Measurements from ENCODE around the gene KAT5.
A peak's percentile ranks its signal among the peaks of the same experiment; 100 is the strongest.
"Not testable (repeated sequence)": the region's sequence is repeated elsewhere in the genome, so short reads cannot be mapped to it uniquely, and the experiment has no call there.

Gene KAT5

DNA sequence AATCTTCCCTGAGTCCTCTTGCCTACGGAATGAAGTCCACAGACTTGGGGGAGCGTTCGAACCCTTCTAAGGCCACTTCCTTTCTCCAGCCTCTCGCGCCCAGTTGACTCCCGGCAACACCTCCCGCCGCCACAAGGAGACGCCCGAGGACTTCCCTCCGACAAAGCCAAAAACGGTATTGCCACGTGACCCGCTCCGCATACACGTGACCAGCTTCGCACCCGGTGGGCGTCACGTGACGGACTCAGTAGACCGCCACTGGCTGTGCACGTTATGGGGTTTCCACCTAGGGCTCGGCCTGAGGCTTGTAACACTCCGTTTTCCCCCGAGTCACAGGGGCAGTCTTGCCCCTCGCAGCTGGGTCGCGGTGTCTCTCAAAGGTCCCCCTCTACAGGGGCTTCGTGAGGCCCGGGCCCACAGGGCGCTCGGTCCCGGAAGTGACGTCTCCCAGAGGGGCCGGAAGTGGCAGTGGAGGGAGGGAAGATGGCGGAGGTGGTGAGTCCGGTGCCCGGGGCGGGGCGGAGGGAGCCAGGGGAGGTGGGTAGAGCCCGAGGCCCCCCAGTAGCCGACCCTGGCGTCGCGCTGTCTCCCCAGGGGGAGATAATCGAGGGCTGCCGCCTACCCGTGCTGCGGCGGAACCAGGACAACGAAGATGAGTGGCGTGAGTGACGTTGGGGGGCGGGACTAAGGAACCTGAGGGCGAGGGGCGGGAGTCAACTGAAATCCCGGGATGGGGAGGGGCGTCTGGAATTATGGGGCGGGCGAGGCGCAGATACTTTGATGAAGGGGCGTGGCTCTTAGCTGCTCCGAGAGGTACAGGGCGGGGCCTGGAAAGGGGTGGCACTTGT lies at the start of gene KAT5:
Gene KAT5 (plus strand): TSS at position 468 of the 848 bp plus-strand sequence. CDS start 16 bp downstream, at position 484.
- peaks cover 32% of the 10 kb centered on the region for H3K4me1 Mint-ChIP-seq (ENCODE audit: low read depth)
- H3K9me3 Mint-ChIP-seq: no peaks in the 10 kb centered on the region
- peak within 1 kb of the TSS; percentile 99 for H3K27ac Mint-ChIP-seq
- H3K4me3 Mint-ChIP-seq: peak within 1 kb of the TSS; percentile 89
- peaks cover 33% of the 10 kb centered on the region for H3K36me3 Mint-ChIP-seq (ENCODE audit: low read depth)
- H3K27me3 Mint-ChIP-seq: no peaks in the 10 kb centered on the region

DNA sequence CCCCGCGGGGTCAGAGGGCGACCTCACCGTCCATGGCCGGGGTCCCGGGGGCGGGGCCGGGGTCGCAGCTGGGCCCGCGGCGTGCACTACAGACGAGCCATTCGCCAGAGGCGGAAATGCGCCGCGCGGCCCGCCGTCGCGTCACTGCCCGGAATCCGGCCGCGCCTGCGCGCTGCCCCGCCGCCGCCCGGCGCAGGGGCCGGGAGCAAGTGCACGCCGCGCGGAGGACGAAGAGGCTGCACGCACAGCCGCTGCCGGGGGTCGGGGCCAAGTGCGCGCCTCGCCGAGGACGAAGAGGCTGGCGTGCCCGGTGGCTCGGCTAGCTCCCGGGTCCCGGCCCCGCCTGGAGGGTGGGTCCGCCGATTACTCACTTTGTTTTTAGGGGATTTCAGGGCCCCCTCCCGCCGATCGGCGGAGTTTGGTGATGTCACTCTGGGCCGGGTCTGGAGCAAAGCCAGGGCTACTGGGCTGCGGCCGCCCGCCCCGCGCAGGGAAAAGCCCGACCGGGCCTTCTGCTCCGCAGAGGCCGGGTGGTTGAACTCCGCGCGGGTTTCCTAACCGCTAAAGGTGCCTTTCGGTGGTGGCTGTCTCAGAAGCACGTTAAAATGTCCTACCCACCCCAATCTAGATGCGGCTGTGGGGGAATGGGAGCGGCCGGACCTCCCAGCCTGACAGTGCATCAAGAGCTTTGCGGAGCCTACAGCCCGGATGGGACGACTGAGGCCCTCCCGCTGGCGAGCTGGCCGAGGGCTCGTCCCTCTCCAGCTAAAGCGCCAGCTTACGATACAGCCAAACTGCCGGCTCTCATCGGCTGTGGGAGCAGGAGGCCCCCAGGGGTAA lies 49.0 kb upstream of the KAT5 start, which contains the start of gene RELA:
Gene RELA (minus strand): TSS at position 118 of the 840 bp plus-strand sequence. CDS start 84 bp downstream, at position 34.
- Mint-ChIP-seq H3K36me3 (ENCODE audit: low read depth) (peaks cover 33% of the 10 kb centered on the region), H3K9me3 (no peaks in the 10 kb centered on the region), H3K27ac (peak within 1 kb of the TSS; percentile 96), H3K4me1 (ENCODE audit: low read depth) (peaks cover 33% of the 10 kb centered on the region), H3K27me3 (no peaks in the 10 kb centered on the region), H3K4me3 (peak within 1 kb of the TSS; percentile 86)

DNA sequence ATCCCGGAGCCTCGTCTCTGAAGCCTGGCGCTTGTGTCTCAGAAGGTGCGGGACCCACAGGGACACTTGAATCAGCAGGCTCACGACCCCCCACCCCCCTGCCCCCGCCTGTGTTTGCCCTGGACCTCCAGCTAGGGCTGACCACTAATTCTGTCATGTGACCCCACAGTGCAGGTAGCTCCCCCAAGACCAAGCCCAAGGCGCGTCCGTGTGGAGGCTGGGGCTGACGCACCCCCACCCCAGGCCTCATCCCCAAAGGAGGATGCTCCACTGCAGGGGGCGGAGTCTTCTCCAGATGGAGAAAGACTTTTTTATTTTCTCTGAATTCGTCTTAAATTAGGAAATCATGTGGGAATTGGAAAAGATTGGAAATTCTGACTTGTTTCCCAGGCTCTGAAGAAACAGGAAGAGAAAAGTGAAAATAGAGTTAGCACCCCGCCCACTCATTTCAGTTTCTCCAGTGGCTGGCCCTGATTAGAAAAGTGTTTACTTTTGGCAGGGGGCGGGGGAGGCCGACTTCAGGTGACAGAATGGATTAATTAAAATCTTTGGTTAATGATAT lies 48.3 kb upstream of the KAT5 start:
- peak overlapping the region; percentile 82 for H3K4me3 Mint-ChIP-seq
- no peaks in the 10 kb centered on the region for H3K9me3 Mint-ChIP-seq
- H3K27ac Mint-ChIP-seq: peak overlapping the region; percentile 96
- H3K27me3 Mint-ChIP-seq: no peaks in the 10 kb centered on the region
- peaks cover 27% of the 10 kb centered on the region for H3K36me3 Mint-ChIP-seq (ENCODE audit: low read depth)
- H3K4me1 Mint-ChIP-seq (ENCODE audit: low read depth): peaks cover 33% of the 10 kb centered on the region

DNA sequence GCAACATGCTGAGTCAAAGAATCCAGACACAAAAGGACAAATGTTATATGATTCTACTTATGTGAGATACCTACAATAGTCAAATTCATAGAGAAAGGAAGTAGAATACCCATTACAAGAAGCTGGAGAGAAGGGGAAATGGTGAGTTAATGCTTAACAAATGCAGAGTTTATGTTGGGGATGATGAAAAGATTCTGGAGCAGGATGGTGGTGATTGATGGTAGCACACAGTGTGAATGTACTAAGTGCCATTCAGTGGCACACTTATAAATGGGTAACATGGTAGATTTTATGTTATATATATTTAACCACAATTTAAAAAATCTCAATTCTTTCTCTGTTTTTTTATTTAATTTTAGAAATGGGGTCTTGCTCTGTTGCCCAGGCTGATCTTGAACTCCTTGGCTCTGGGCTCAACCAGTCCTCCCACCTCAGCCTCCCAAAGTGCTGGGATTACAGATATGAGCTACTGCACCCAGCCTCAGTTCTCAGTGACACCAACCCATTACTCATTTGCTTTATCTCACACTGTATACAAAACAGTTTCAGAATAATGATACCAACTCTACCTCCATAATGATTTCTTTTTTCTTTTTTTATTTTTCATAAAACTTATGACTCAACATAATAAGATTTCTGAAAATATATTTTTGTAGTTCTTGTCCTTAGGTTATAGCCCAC lies 39.7 kb upstream of the KAT5 start:
- no peaks in the 10 kb centered on the region for H3K9me3 Mint-ChIP-seq
- no peaks in the 10 kb centered on the region for H3K36me3 Mint-ChIP-seq (ENCODE audit: low read depth)
- no peaks in the 10 kb centered on the region for H3K27me3 Mint-ChIP-seq
- H3K4me1 Mint-ChIP-seq (ENCODE audit: low read depth): peaks cover 4% of the 10 kb centered on the region
- no peak overlapping the region for H3K27ac Mint-ChIP-seq
- no peak overlapping the region for H3K4me3 Mint-ChIP-seq

DNA sequence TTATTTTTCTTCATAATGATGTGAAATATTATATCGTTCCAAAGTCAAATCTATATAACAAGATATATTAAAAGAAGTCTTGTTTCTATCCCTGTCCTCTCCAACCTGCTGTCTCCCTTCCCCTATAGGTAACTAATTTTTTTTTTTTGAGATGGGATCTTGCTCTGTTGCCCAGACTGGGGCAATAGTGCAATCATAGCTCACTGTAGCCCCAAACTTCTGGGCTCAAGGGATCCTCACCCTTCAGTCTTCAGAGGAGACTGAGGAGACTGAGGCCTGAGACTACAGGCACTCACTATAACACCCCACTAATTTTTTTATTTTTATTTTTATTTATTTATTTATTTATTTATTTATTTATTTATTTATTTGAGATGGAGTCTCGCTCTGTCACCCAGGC lies 39.1 kb upstream of the KAT5 start:
- Mint-ChIP-seq H3K27me3 (no peaks in the 10 kb centered on the region), H3K4me1 (ENCODE audit: low read depth) (peaks cover 4% of the 10 kb centered on the region), H3K9me3 (no peaks in the 10 kb centered on the region), H3K4me3 (no peak overlapping the region), H3K36me3 (ENCODE audit: low read depth) (no peaks in the 10 kb centered on the region), H3K27ac (no peak overlapping the region)

DNA sequence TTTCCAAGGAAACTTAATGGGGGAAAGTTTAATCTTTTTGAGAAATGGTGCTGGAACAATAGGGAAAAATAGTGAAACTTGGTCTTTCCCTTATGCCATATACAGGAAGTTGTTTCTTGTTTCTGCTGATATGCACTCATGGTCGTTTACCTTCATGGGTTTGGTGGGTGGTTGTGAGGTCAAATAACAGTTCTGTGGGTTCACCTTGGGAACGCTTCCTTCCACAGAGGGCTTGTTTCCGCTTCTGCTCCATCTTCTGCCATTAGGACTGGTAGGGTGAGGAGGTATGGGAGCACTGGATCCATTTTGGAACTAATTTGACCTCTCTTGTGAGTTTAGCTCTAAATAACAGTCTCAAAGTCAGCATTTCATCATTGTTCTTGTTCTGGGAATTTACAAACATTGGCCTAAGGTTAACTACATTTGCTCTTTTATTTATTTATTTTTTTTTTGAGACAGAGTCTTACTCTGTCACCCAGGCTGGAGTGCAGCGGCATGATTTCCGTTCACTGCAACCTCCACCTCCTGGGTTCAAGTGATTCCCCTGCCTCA lies 31.8 kb upstream of the KAT5 start:
- peaks cover 4% of the 10 kb centered on the region for H3K27me3 Mint-ChIP-seq
- H3K36me3 Mint-ChIP-seq (ENCODE audit: low read depth): no peaks in the 10 kb centered on the region

DNA sequence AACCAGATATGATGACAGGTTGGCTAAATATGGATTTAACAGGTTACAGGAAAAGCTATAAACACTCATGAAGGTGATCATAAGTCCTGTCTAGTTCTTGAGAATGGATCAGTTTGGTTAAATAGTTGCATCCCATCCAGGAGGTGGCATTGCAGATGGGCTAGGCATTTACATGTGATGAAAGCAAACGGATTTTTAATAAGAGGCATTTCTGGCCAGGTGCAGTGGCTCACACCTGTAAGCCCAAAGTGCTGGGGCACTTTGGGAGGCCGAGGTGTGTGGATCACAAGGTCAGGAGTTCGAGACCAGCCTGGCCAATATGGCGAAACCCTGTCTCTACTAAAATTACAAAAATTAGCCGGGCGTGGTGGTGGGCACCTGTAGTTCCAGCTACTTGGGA lies 28.6 kb upstream of the KAT5 start:
- not testable (repeated sequence) for H3K27me3 Mint-ChIP-seq; H3K4me1 Mint-ChIP-seq (ENCODE audit: low read depth)

More for the DNA sequence above, 31.8 kb upstream of the KAT5 start:
- Mint-ChIP-seq H3K4me3 (no peak overlapping the region), H3K27ac (no peak overlapping the region), H3K9me3 (no peaks in the 10 kb centered on the region), H3K4me1 (ENCODE audit: low read depth) (no peaks in the 10 kb centered on the region)

DNA sequence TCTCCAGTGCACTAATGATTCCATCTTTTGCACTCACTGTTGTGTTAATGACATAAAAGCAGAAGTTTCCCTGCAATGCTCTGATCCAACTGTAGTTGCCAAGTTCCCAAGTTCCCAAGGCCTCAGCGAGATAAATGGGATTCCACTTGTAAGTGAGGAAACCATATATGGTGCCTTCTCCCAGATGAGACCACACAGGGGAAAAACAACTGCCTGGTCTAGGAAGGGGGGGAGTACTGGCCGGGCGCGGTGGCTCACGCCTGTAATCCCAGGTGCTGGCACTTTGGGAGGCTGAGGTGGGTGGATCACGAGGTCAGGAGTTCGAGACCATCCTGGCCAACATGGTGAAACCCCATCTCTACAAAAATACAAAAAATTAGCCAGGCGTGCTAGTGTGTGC lies 26.1 kb upstream of the KAT5 start:
- H3K27me3 Mint-ChIP-seq: peaks cover 4% of the 10 kb centered on the region
- no peaks in the 10 kb centered on the region for H3K4me1 Mint-ChIP-seq (ENCODE audit: low read depth)
- no peak overlapping the region for H3K4me3 Mint-ChIP-seq
- no peaks in the 10 kb centered on the region for H3K9me3 Mint-ChIP-seq
- H3K27ac Mint-ChIP-seq: no peak overlapping the region
- no peaks in the 10 kb centered on the region for H3K36me3 Mint-ChIP-seq (ENCODE audit: low read depth)

More for the DNA sequence above, 28.6 kb upstream of the KAT5 start:
- H3K27ac Mint-ChIP-seq; H3K4me3 Mint-ChIP-seq; H3K36me3 Mint-ChIP-seq (ENCODE audit: low read depth); H3K9me3 Mint-ChIP-seq: not testable (repeated sequence)

DNA sequence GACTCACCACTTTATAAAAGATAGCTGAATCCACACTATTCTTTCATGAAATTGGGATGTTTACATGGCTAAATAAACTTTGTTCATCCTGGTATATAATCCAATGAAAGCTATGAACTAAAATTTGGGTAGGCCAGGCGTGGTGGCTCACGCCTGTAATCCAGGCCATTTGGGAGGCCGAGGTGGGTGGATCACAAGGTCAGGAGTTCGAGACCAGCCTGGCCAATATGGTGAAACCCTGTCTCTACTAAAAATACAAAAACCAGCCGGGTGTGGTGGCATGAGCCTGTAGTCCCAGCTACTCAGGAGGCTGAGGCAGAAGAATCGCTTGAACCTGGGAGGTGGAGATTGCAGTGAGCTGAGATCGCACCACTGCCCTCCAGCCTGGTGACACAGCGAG lies 20.2 kb upstream of the KAT5 start:
- not testable (repeated sequence) for H3K9me3 Mint-ChIP-seq; H3K4me3 Mint-ChIP-seq; H3K27ac Mint-ChIP-seq; H3K4me1 Mint-ChIP-seq (ENCODE audit: low read depth); H3K27me3 Mint-ChIP-seq; H3K36me3 Mint-ChIP-seq (ENCODE audit: low read depth)

DNA sequence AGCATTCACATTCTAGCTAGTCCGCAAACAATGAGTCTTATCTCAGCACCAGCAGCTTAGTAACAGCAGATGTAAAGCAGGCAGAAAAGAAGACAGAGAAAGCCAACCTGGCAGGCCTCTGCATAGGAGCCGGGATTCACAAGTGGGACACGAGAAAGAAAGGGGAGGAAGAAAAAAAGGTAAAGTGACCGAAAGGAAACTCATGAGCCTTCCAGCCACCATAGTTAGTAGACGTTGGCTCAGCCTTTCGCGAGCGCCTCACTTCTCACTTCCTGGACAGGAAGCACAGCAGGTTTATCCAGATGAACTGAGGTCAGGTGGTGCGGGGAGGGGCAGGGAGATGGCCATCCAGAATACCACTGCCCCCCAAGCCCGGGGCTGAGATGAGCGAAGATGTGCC lies 19.7 kb upstream of the KAT5 start:
- Mint-ChIP-seq H3K36me3 (ENCODE audit: low read depth) (no peaks in the 10 kb centered on the region), H3K27me3 (no peaks in the 10 kb centered on the region), H3K9me3 (no peaks in the 10 kb centered on the region), H3K27ac (no peak overlapping the region), H3K4me1 (ENCODE audit: low read depth) (no peaks in the 10 kb centered on the region), H3K4me3 (no peak overlapping the region)

DNA sequence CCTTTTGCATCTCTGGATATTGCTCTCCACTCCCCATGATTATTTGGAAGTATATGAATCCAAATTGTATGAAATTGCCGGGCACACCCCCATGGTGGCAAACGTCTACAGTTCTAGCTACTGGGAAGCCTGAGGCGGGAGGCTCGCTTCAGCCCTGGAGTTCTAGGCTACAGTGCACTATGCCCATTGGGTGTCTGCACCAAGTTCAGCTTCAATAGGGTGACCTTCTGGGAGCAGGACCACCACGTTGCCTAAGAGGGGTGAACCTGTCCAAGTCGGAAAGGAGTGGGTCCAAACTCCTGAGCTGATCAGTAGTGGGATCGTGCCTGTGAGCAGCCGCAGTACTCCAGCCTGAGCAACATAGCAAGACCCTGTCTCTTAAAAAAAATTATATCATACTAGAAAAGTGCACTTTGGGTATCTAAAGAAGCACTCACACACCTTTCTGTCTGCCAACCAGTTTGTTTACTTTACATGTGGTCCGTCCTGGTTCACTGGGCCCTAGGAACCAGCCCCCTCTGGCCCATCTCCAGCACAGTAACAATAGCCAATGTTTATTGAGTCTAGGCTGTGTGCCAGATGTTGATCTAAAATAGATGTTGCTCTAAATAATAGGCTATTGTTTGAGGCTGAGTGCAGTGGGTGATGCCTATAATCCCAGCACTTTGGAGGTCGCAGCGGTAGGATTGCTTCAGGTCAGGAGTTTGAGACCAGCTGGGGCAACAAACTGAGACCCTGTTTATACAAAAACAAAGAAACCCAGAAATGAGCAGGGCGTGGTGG lies 16.4 kb upstream of the KAT5 start:
- Mint-ChIP-seq H3K27me3 (no peaks in the 10 kb centered on the region), H3K9me3 (no peaks in the 10 kb centered on the region), H3K36me3 (ENCODE audit: low read depth) (no peaks in the 10 kb centered on the region), H3K4me3 (no peak overlapping the region), H3K4me1 (ENCODE audit: low read depth) (no peaks in the 10 kb centered on the region), H3K27ac (no peak overlapping the region)

DNA sequence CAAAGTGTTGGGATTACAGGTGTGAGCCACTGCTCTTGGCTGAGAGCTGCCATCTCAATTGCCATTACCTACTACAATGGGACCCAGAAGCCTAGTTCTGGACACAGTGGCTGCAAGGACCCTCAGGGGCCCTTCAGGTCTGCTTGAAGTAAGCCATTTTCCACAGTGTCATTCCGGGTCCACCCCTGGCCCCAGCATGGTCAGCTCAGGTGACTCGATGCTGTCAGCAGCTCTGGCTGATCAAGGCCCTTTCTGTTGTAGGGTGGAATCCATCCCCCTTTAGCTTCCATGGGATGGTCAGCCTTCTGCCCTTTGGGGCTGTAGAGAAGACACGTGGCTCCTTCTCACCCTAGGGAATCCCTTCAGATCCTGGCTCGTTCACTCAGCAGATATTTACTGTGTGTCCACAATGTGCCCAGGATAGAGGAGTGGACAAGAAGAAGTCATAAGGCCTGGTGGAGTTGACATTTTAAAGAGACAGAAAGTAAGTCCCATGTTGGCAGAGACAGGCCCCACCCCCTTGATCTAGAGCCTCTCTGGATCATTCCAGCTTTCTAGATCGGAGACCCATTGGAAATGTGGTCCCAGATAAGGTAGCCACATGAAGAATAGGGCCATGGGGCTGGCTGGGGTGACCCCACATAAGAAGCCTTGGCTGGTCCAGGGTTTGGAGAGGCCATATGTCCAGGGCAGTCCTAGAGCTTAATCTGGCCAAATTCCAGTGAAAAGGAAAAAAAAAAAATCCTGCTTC lies 15.1 kb upstream of the KAT5 start:
- Mint-ChIP-seq H3K27ac (no peak overlapping the region), H3K36me3 (ENCODE audit: low read depth) (no peaks in the 10 kb centered on the region), H3K27me3 (no peaks in the 10 kb centered on the region), H3K4me3 (no peak overlapping the region), H3K4me1 (ENCODE audit: low read depth) (no peaks in the 10 kb centered on the region), H3K9me3 (no peaks in the 10 kb centered on the region)

DNA sequence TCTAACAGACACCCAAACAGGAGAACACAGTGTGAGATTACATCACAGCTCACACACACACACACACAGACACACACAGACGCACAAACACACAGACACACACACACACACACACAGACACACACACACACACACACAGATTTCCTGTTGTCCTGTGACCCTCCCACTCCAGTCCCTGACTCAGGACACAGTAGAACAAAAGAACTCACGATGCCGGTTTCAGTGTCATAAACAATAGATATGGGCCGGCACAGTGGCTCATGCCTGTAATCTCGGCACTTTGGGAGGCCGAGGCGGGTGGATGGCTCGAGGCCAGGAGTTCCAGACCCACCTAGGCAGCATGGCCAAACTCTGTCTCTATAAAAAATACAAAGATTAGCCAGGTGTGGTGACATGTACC lies 13.8 kb upstream of the KAT5 start:
- no peaks in the 10 kb centered on the region for H3K27me3 Mint-ChIP-seq
- no peaks in the 10 kb centered on the region for H3K4me1 Mint-ChIP-seq (ENCODE audit: low read depth)
- no peaks in the 10 kb centered on the region for H3K36me3 Mint-ChIP-seq (ENCODE audit: low read depth)
- H3K27ac Mint-ChIP-seq: no peak overlapping the region
- no peaks in the 10 kb centered on the region for H3K9me3 Mint-ChIP-seq
- no peak overlapping the region for H3K4me3 Mint-ChIP-seq
